ENCODE data around the gene CDC20. TPM values are rescaled to one million over a fixed set of nuclear protein-coding genes. Genes with fewer than 3 reads are reported as not detected.

CDC20 gene
- polyA plus RNA-seq, 1 of the 3 experiments (the other 2 are of a cell fraction) = 82.7 TPM

GRCh38 chr1:43329995-43330751, 28.6 kb upstream of the CDC20 start:
- CTCF ChIA-PET = no interaction called here
- no peak overlapping the region for H3K4me2 ChIP-seq
- no peak overlapping the region for H3K9ac ChIP-seq
- H3F3A ChIP-seq (replicated peaks; ENCODE audit: insufficient read depth) = no peaks in the 10 kb centered on the region
- H3K4me3 ChIP-seq (ENCODE audit: low read depth in 2 of 2, low read length in 1 of 2) = no peak overlapping the region
- no peaks in the 10 kb centered on the region for H3K27me3 ChIP-seq (ENCODE audit: insufficient read depth)
- H3K79me2 ChIP-seq (ENCODE audit: insufficient read depth) = no peaks in the 10 kb centered on the region
- H3K9me3 ChIP-seq = no peaks in the 10 kb centered on the region
- 0 out of 2 replicates have a peak overlapping the region, but pooled peaks have one; percentile 63 for H2AFZ ChIP-seq (ENCODE audit: low read depth)
- peaks cover 0 to 5% of the 10 kb centered on the region in 2 experiments; a peak in 2 of 4 replicates for H3K4me1 ChIP-seq (ENCODE audit: control insufficient read depth in 1 of 2, insufficient read depth in 2 of 2, low read depth in 1 of 2, low read length in 1 of 2)
- H3K36me3 ChIP-seq (replicated peaks in 1 of 2; ENCODE audit: control insufficient read depth in 1 of 2, insufficient read depth in 2 of 2, low read length in 1 of 2) = no peaks in the 10 kb centered on the region
- POLR2A ChIA-PET = no interaction called here
- WGBS (ENCODE audit: low lambda C conversion rate) = 68% methylated on average over 3 of the region's 6 CpGs
- TF ChIP-seq RXRA (IDR thresholded peaks at IDR 0.05; ENCODE audit: borderline replicate concordance, low read depth) (no peak), CHD2 (IDR thresholded peaks at IDR 0.05; ENCODE audit: low read length, partially characterized antibody) (no peak), GATA2 (CRISPR knock-in tag; IDR thresholded peaks at IDR 0.05) (no peak), NRF1 (IDR thresholded peaks at IDR 0.05; ENCODE audit: low read depth, low read length) (no peak), EP300 (IDR thresholded peaks at IDR 0.05; ENCODE audit: borderline replicate concordance in 1 of 2, low read depth in 1 of 2, low read length in 1 of 2) (no peak)
- H3K27ac ChIP-seq (ENCODE audit: low read depth in 2 of 2, low read length in 1 of 2) = no peak overlapping the region
- DNase-seq = no peak
- no peaks in the 10 kb centered on the region for H3K9me2 ChIP-seq
- no peaks in the 10 kb centered on the region for H4K20me1 ChIP-seq (ENCODE audit: insufficient read depth)

GRCh38 chr1:43331688-43332087, 27.1 kb upstream of the CDC20 start:
- DNase-seq = no peak
- Histone ChIP-seq H3K4me2 (no peak overlapping the region), H3F3A (replicated peaks; ENCODE audit: insufficient read depth) (no peaks in the 10 kb centered on the region), H2AFZ (ENCODE audit: low read depth) (no peak overlapping the region), H3K79me2 (ENCODE audit: insufficient read depth) (no peaks in the 10 kb centered on the region), H4K20me1 (ENCODE audit: insufficient read depth) (no peaks in the 10 kb centered on the region), H3K27ac (ENCODE audit: low read depth in 2 of 2, low read length in 1 of 2) (no peak overlapping the region), H3K27me3 (ENCODE audit: insufficient read depth) (no peaks in the 10 kb centered on the region), H3K36me3 (replicated peaks in 1 of 2; ENCODE audit: control insufficient read depth in 1 of 2, insufficient read depth in 2 of 2, low read length in 1 of 2) (no peaks in the 10 kb centered on the region), H3K4me3 (ENCODE audit: low read depth in 2 of 2, low read length in 1 of 2) (no peak overlapping the region), H3K9me3 (no peaks in the 10 kb centered on the region), H3K9ac (no peak overlapping the region), H3K4me1 (ENCODE audit: control insufficient read depth in 1 of 2, insufficient read depth in 2 of 2, low read depth in 1 of 2, low read length in 1 of 2) (peaks cover 0 to 5% of the 10 kb centered on the region in 2 experiments; a peak in 2 of 4 replicates), H3K9me2 (no peaks in the 10 kb centered on the region)
- WGBS (ENCODE audit: low lambda C conversion rate) = 93% methylated on average over 5 of the region's 5 CpGs
- ChIA-PET POLR2A (no interaction called here), CTCF (no interaction called here)
- no peak for TF ChIP-seq NFIC (IDR thresholded peaks at IDR 0.05; ENCODE audit: borderline replicate concordance)
- no peak for TF ChIP-seq ELF1 (IDR thresholded peaks at IDR 0.05)
- no peak for TF ChIP-seq CTCF (IDR thresholded peaks at IDR 0.05)
- TF ChIP-seq TEAD4 (IDR thresholded peaks at IDR 0.05; ENCODE audit: borderline replicate concordance, insufficient read depth) = no peak
- no peak for TF ChIP-seq MEF2A (IDR thresholded peaks at IDR 0.05; ENCODE audit: borderline replicate concordance, low read depth)
- no peak for TF ChIP-seq RCOR1 (IDR thresholded peaks at IDR 0.05; ENCODE audit: low read length)
- no peak for TF ChIP-seq MAX (IDR thresholded peaks at IDR 0.05; ENCODE audit: low read depth)
- TF ChIP-seq ZBTB33 (IDR thresholded peaks at IDR 0.05; ENCODE audit: borderline replicate concordance, low read depth) = no peak
- TF ChIP-seq YY1 (IDR thresholded peaks at IDR 0.05; ENCODE audit: low read depth) = no peak
- TF ChIP-seq NRF1 (IDR thresholded peaks at IDR 0.05; ENCODE audit: low read depth, low read length) = no peak
- no peak for TF ChIP-seq TAF1 (IDR thresholded peaks at IDR 0.05; ENCODE audit: borderline replicate concordance, low read depth, low read length)
- TF ChIP-seq REST (IDR thresholded peaks at IDR 0.05; ENCODE audit: low read depth, low read length) = no peak
- no peak for TF ChIP-seq FOSL2 (IDR thresholded peaks at IDR 0.05; ENCODE audit: borderline replicate concordance, low read depth)
- no peak for TF ChIP-seq EZH2phosphoT487 (IDR thresholded peaks at IDR 0.05; ENCODE audit: borderline replicate concordance, low read depth)
- TF ChIP-seq RFX5 (IDR thresholded peaks at IDR 0.05; ENCODE audit: low read length) = no peak
- TF ChIP-seq SMC3 (IDR thresholded peaks at IDR 0.05; ENCODE audit: low read depth, low read length) = no peak
